Esophagus muscularis mucosa (tissue), 4 donors: Measurements from ENCODE around the gene VPS39. TPM values are rescaled to one million over a fixed set of nuclear protein-coding genes. Genes with fewer than 3 reads are reported as not detected.

Experiments used
- DNase-seq: peaks from one replicate; pipeline ENCODE4 v3.0.0-alpha.2; 2017; ENCODE audit errors: extremely low spot score
- H3K27ac ChIP-seq, 4 donors: fragments of 200-600 bp; sonication (generic); replicated peaks in 1 of 4; 1 replicate in 3 of 4; 2 replicates in 1 of 4; pipeline ENCODE4 v1.5.1; 2016 to 2019; ENCODE audit warnings: mild to moderate bottlenecking in 1 of 4
- H3K27me3 ChIP-seq, 4 donors: fragments of 200-600 bp; sonication (generic); one replicate each; pipeline versions ENCODE4 v1.5.1 to v1.6.0; 2016 to 2019
- H3K36me3 ChIP-seq, 4 donors: fragments of 200-600 bp; sonication (generic); one replicate each; pipeline ENCODE4 v1.5.1; 2016 to 2019
- H3K4me1 ChIP-seq, 4 donors: fragments of 200-600 bp; sonication (generic); one replicate each; pipeline ENCODE4 v1.5.1; 2016 to 2019
- H3K4me3 ChIP-seq, 4 donors: fragments of 200-600 bp; sonication (generic); 1 replicate in 2 of 4; 2 replicates in 2 of 4; pipeline ENCODE4 v1.5.1; 2016 to 2019; ENCODE audit warnings: mild to moderate bottlenecking in 4 of 4, moderate library complexity in 1 of 4
- H3K9me3 ChIP-seq, 4 donors: fragments of 200-600 bp; sonication (generic); 1 replicate in 3 of 4; 2 replicates in 1 of 4; pipeline ENCODE4 v1.5.1; 2016 to 2019
- CTCF ChIP-seq, 3 experiments: fragments of 200-600 bp in 2 of 3; fragments of 450-650 bp in 1 of 3; sonication (generic) in 2 of 3; IDR thresholded peaks; one replicate each; pipeline ENCODE4 v1.5.1; 2017 to 2019; ENCODE audit warnings: antibody characterized with exemption in 3 of 3, mild to moderate bottlenecking in 2 of 3, moderate library complexity in 1 of 3
- EP300 ChIP-seq: sonication (generic); formaldehyde crosslinking; IDR thresholded peaks from one replicate; pipeline ENCODE4 v1.6.1; 2017; ENCODE audit warnings: antibody characterized with exemption
- POLR2A ChIP-seq: fragments of 450-650 bp; IDR thresholded peaks from one replicate; pipeline ENCODE4 v1.6.1; 2017; ENCODE audit warnings: antibody characterized with exemption, moderate library complexity, mild to moderate bottlenecking, low read depth
- POLR2AphosphoS5 ChIP-seq, 2 donors: sonication (generic); formaldehyde crosslinking; IDR thresholded peaks; one replicate each; pipeline ENCODE4 v1.6.1; 2017; ENCODE audit warnings: antibody characterized with exemption in 2 of 2
- WGBS: methylation state at CpG from one replicate; pipeline ENCODE4 v1.1.5; 2018; 5-methylcytosine and 5-hydroxymethylcytosine counted together
- intact Hi-C: fragments of 100-400 bp; cut with DNase I; formaldehyde crosslinking; loops from one replicate; pipeline ENCODE4 v1.15.1; 2023
- total RNA-seq, 4 donors: library from RNA; depleted of rRNA; stranded (reverse); fragments of >200 nt; gene quantifications; one replicate each; pipeline versions ENCODE4 v1.1.0 to v1.2.1, GENCODE V29; 2016

The VPS39 gene
- total RNA-seq, 4 donors from 2014 or later, result 50.8 to 83.5 (median 56.2) TPM

- H3K27me3 ChIP-seq, result peaks cover 0 to 9% (median 0%) of the 10 kb centered on the region in 4 donors
- H3K36me3 ChIP-seq, result peaks cover 10 to 26% (median 22%) of the 10 kb centered on the region in 4 donors
- no peak for DNase-seq
- no peaks in the 10 kb centered on the region for H3K9me3 ChIP-seq
- H3K4me3 ChIP-seq, result no peak overlapping the region
- intact Hi-C loops, result no loop called here
- H3K4me1 ChIP-seq, result peaks cover 9 to 28% (median 18%) of the 10 kb centered on the region in 4 donors
- no peak overlapping the region for H3K27ac ChIP-seq
- no peak for TF ChIP-seq POLR2A
- TF ChIP-seq CTCF (IDR thresholded peaks at IDR 0.05), result no peak
- no peak for TF ChIP-seq EP300
- no peak for TF ChIP-seq POLR2AphosphoS5 (IDR thresholded peaks at IDR 0.05)
- 71% methylated on average over 21 of the region's 27 CpGs for WGBS
Measured at GRCh38 chr15:42155546-42156242, 52.4 kb downstream of the VPS39 start.

DNA sequence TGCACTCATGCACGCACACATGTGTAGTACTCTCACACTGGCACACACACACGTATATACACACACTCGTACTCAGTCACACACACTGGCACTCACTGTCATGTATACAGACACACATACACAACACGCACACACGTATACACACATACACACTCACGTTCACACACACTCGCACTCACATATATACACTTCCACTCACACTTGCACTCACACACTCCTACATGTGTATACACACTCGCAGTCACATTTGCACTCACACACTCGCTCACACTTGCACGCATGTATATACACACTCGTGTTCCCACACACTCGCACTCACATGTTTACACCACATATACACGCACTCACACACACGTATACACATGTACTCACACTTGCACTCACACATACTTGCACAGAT, 53.1 kb downstream of the VPS39 start:
- peaks cover 0 to 9% (median 0%) of the 10 kb centered on the region in 4 donors for H3K27me3 ChIP-seq
- intact Hi-C loops, result no loop called here
- H3K9me3 ChIP-seq, result no peaks in the 10 kb centered on the region
- H3K4me1 ChIP-seq, result peaks cover 9 to 28% (median 17%) of the 10 kb centered on the region in 4 donors
- WGBS, result 94% methylated on average over 14 of the region's 14 CpGs
- no peak overlapping the region for H3K27ac ChIP-seq
- TF ChIP-seq POLR2AphosphoS5 (IDR thresholded peaks at IDR 0.05) (no peak), POLR2A (no peak), CTCF (IDR thresholded peaks at IDR 0.05) (no peak), EP300 (no peak)
- no peak overlapping the region for H3K4me3 ChIP-seq
- peaks cover 3 to 18% (median 15%) of the 10 kb centered on the region in 4 donors for H3K36me3 ChIP-seq
- DNase-seq, result no peak

GRCh38 chr15:42154212-42154941, 53.7 kb downstream of the VPS39 start:
- no peak for TF ChIP-seq POLR2AphosphoS5 (IDR thresholded peaks at IDR 0.05)
- no peak for TF ChIP-seq POLR2A
- TF ChIP-seq EP300, result no peak
- Histone ChIP-seq H3K4me3 (no peak overlapping the region), H3K36me3 (peaks cover 0 to 13% (median 9%) of the 10 kb centered on the region in 4 donors), H3K27ac (no peak overlapping the region), H3K27me3 (peaks cover 0 to 9% (median 0%) of the 10 kb centered on the region in 4 donors), H3K4me1 (peaks cover 9 to 24% (median 16%) of the 10 kb centered on the region in 4 donors), H3K9me3 (no peaks in the 10 kb centered on the region)
- WGBS, result 90% methylated on average over 12 of the region's 16 CpGs
- no peak for DNase-seq
- intact Hi-C loops, result no loop called here

DNA sequence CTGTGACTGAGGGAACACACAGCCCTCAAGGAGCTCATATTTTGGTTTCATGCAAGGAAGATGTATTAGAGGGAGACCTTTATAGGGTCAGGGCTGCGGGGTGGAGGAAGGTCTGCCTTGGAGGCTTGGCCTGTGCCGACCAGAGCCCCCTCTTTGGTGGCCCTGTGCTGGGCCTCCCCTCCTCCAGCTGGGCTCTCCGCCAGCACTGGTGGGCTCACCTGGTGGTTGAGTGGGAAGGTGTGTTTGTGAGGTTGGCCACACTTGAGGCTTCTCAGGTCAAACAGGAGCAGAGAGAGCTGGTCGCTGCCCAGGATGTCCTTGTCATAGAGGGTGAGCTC, 54.3 kb downstream of the VPS39 start:
- no peak overlapping the region for H3K4me3 ChIP-seq
- H3K4me1 ChIP-seq, result peaks cover 8 to 18% (median 13%) of the 10 kb centered on the region in 4 donors
- no peak overlapping the region for H3K27ac ChIP-seq
- no peak for DNase-seq
- peaks cover 0 to 7% (median 4%) of the 10 kb centered on the region in 4 donors for H3K36me3 ChIP-seq
- peaks cover 0 to 9% (median 0%) of the 10 kb centered on the region in 4 donors for H3K27me3 ChIP-seq
- WGBS, result 81% methylated on average over 4 of the region's 4 CpGs
- intact Hi-C loops, result no loop called here
- TF ChIP-seq EP300 (no peak), POLR2A (no peak), POLR2AphosphoS5 (IDR thresholded peaks at IDR 0.05) (no peak), CTCF (IDR thresholded peaks at IDR 0.05) (no peak)
- no peaks in the 10 kb centered on the region for H3K9me3 ChIP-seq
